Ovary (tissue), 9 donors: ENCODE measurements around the gene LMAN1. TPM values are rescaled to one million over a fixed set of nuclear protein-coding genes. Genes with fewer than 3 reads are reported as not detected.

Source experiments
- DNase-seq, 5 donors: peaks; one replicate each; pipeline ENCODE4 v3.0.0-alpha.2; 2019 to 2020
- H3K27ac ChIP-seq, 2 donors: fragments of 200-600 bp; one replicate each; pipeline versions ENCODE4 v1.5.1 to v1.8.0; 2019 to 2022
- H3K27me3 ChIP-seq: fragments of 200-600 bp; one replicate; pipeline ENCODE4 v1.8.0; 2022
- H3K36me3 ChIP-seq: fragments of 200-600 bp; sonication (generic); one replicate; pipeline ENCODE4 v1.5.1; 2019
- H3K4me1 ChIP-seq: one replicate; pipeline ENCODE4 v1.8.1; 2013; ENCODE audit warnings: mild to moderate bottlenecking, moderate library complexity; ENCODE audit not compliant: insufficient read depth
- H3K4me3 ChIP-seq: fragments of 200-600 bp; sonication (generic); one replicate; pipeline ENCODE4 v1.5.1; 2017
- H3K9me3 ChIP-seq, 2 donors: fragments of 200-600 bp in 1 of 2; sonication (generic) in 1 of 2; one replicate each; pipeline versions ENCODE4 v1.5.1 to v1.8.1; 2013 to 2019; ENCODE audit warnings: mild to moderate bottlenecking in 1 of 2, moderate library complexity in 1 of 2
- EP300 ChIP-seq: sonication (generic); formaldehyde crosslinking; IDR thresholded peaks from one replicate; pipeline ENCODE4 v1.6.1; 2017; ENCODE audit warnings: antibody characterized with exemption
- POLR2A ChIP-seq: fragments of 450-650 bp; IDR thresholded peaks from one replicate; pipeline ENCODE4 v1.6.1; 2017; ENCODE audit warnings: antibody characterized with exemption, mild to moderate bottlenecking, moderate library complexity
- WGBS, 3 donors: extraction: QIAGEN DNeasy Blood & Tissue Kit in 1 of 3; methylation state at CpG; one replicate each; pipeline versions ENCODE4 v1.1.5 to v1.1.7; 2013 to 2017; 5-methylcytosine and 5-hydroxymethylcytosine counted together
- intact Hi-C, 4 donors: fragments of 100-400 bp; cut with DNase I; formaldehyde crosslinking; loops; one replicate each; pipeline versions ENCODE4 v1.11.0 to v1.15.1; 2022 to 2023
- polyA plus RNA-seq, 2 donors: library from polyadenylated mRNA; stranded (reverse); fragments of 200-250 nt in 1 of 2; fragments of 350-450 nt in 1 of 2; fragmentation: Illumina TruSeq in 1 of 2; extraction: RNeasy Lipid Tissue Mini Kit (QIAGEN cat#74804) in 1 of 2; gene quantifications; one replicate each; pipeline ENCODE4 v1.2.3, GENCODE V29; 2013 to 2014
- total RNA-seq, 7 donors: library from RNA; depleted of rRNA in 2 of 7; stranded (reverse); fragments of >200 nt in 2 of 7; fragmentation: NEBNext Ultra II Directional in 3 of 7; extraction: Animal tissue kit (Norgen Biotek cat#: 25700) in 3 of 7; gene quantifications; one replicate each; pipeline versions ENCODE4 v1.1.0 to v1.2.4, GENCODE V29; 2016 to 2023
- TF ChIP-seq, protein P1 (sequence below), 3 donors: fragments of 450-650 bp in 2 of 3; fragments of 200-600 bp in 1 of 3; IDR thresholded peaks; one replicate each; pipeline versions ENCODE4 v1.5.1 to v1.8.0; 2016 to 2022; ENCODE audit warnings: antibody characterized with exemption in 3 of 3, mild to moderate bottlenecking in 1 of 3
- donor health status: DM: no; HTN: no; CAD: no; lungs with moderate emphysema.
- donor health status: DM: no; HTN: no; CAD: no.
- donor health status: Bipolar disorder and iron deficiency.
- donor health status: DM: yes; HTN: yes; CAD: no.
- donor health status: DM: no; HTN: no; CAD: no.
- donor health status: DM: yes; HTN: yes; CAD: no.

The LMAN1 gene
- total and polyA plus RNA-seq, 9 donors: 26.8 to 97.8 (median 66.3) TPM

DNA sequence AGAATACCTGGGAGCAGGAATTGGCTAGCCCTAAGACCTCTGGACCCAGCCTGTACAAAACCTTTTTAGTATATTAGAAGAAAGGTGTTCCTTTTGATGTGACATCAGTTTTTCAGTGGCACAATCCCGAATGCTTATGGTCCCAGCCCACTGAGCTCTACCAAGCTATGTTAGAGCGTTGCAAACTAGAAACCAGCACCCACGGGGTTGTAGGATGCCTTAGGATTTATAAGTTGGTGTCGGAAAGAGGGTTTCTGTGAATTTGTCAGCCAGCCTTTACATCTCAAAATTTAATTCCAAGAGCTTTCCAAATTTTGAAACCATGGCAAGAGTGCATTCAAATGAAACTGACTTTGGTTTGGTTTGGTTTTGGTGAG is 499 bp upstream of the LMAN1 start:
- no peak for DNase-seq
- intact Hi-C loops: no loop called here
- Histone ChIP-seq H3K4me1 (no peaks in the 10 kb centered on the region), H3K27ac (peak overlapping the region in 1 of 2 donors; percentile 84), H3K4me3 (peak overlapping the region; percentile 97), H3K36me3 (no peaks in the 10 kb centered on the region), H3K27me3 (no peaks in the 10 kb centered on the region), H3K9me3 (no peaks in the 10 kb centered on the region)
- 1 to 4% (median 1%) methylated on average over 4 of the region's 4 CpGs for WGBS, 3 donors
- TF ChIP-seq, protein P1, sequence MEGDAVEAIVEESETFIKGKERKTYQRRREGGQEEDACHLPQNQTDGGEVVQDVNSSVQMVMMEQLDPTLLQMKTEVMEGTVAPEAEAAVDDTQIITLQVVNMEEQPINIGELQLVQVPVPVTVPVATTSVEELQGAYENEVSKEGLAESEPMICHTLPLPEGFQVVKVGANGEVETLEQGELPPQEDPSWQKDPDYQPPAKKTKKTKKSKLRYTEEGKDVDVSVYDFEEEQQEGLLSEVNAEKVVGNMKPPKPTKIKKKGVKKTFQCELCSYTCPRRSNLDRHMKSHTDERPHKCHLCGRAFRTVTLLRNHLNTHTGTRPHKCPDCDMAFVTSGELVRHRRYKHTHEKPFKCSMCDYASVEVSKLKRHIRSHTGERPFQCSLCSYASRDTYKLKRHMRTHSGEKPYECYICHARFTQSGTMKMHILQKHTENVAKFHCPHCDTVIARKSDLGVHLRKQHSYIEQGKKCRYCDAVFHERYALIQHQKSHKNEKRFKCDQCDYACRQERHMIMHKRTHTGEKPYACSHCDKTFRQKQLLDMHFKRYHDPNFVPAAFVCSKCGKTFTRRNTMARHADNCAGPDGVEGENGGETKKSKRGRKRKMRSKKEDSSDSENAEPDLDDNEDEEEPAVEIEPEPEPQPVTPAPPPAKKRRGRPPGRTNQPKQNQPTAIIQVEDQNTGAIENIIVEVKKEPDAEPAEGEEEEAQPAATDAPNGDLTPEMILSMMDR (IDR thresholded peaks at IDR 0.05): no peak
- TF ChIP-seq EP300 (no peak), POLR2A (no peak)

DNA sequence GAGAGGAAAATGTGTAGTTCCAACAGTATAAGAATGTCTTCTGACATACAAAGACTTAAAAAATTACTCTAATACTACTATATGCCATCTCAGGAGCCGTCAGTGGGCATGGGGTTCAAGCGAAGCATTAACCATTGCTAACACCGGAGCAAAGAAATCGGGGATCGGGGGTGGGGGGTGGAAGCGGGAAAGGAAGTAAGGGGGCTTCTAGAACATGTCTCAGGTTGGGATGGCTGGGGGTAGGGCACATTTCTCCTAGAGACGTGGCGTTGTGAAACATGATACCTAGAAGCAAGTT is 702 bp downstream of the LMAN1 start:
- H3K27ac ChIP-seq: peak overlapping the region; percentile 63 to 84
- 1 to 2% (median 1%) methylated on average over 8 of the region's 8 CpGs for WGBS, 3 donors
- H3K4me3 ChIP-seq: peak overlapping the region; percentile 97
- no peaks in the 10 kb centered on the region for H3K9me3 ChIP-seq
- no peaks in the 10 kb centered on the region for H3K27me3 ChIP-seq
- intact Hi-C loops: no loop called here
- no peaks in the 10 kb centered on the region for H3K36me3 ChIP-seq
- TF ChIP-seq EP300: no peak
- TF ChIP-seq, protein P1 (IDR thresholded peaks at IDR 0.05): no peak
- no peak for TF ChIP-seq POLR2A
- DNase-seq: peak in 1 of 5 donors; percentile 21
- H3K4me1 ChIP-seq: no peaks in the 10 kb centered on the region

DNA sequence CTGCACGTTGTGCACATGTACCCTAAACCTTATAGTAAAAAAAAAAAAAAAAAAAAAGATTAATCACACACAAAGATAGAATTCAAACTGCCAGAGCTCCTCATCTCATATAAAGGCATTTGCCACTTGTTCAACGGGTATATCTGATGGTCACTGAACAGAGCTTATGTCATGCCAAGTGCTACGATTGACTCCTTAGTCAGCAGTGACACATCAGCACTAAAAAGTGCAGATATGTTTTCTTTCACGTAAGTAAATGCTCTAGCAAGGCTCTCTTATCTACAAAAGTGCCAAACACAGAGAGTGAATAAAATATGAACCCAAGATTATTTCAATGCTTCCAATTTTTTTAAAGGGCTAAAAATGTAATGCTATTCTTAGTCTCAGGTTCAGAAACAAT is 1.1 kb downstream of the LMAN1 start:
- no peak for TF ChIP-seq EP300
- TF ChIP-seq POLR2A: no peak
- TF ChIP-seq, protein P1 (IDR thresholded peaks at IDR 0.05): no peak
- H3K27me3 ChIP-seq: no peaks in the 10 kb centered on the region
- no peaks in the 10 kb centered on the region for H3K9me3 ChIP-seq
- intact Hi-C loops: no loop called here
- 2 to 4% (median 2%) methylated on average over 4 of the region's 4 CpGs for WGBS, 3 donors
- H3K4me3 ChIP-seq: no peak overlapping the region
- no peaks in the 10 kb centered on the region for H3K4me1 ChIP-seq
- no peak for DNase-seq
- H3K36me3 ChIP-seq: no peaks in the 10 kb centered on the region
- peak overlapping the region in 1 of 2 donors; percentile 84 for H3K27ac ChIP-seq

DNA sequence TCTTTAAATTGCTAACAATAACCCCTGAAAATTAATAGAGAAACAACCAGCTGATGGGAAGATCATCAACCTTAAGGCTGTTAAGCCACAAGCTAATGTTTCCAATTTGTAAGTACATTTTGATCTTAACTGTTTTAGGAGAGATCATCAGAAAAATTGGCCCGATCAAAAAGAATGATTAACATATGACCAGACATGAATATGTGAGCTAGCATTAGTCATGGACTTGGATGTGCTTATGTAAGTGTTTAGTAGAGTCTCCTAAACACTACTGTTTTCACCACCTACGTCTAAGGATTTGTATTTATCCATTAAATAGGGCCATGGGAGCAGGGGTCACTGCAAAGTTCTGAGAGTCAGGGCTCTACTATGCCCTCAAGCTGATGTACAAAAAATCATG is 4.3 kb downstream of the LMAN1 start:
- DNase-seq: no peak
- no peaks in the 10 kb centered on the region for H3K27me3 ChIP-seq
- no peak overlapping the region for H3K27ac ChIP-seq
- H3K4me1 ChIP-seq: no peaks in the 10 kb centered on the region
- H3K4me3 ChIP-seq: no peak overlapping the region
- no peaks in the 10 kb centered on the region for H3K36me3 ChIP-seq
- intact Hi-C loops: no loop called here
- TF ChIP-seq, protein P1 (IDR thresholded peaks at IDR 0.05): no peak
- TF ChIP-seq EP300 (no peak), POLR2A (no peak)
- H3K9me3 ChIP-seq: no peaks in the 10 kb centered on the region
- 87 to 89% (median 87%) methylated on average over 2 of the region's 2 CpGs for WGBS, 3 donors
